CD4-positive, CD25-positive, alpha-beta regulatory T cell (primary cell): ENCODE results near the gene NAT10. TPM values are rescaled to one million over a fixed set of nuclear protein-coding genes. Genes with fewer than 3 reads are reported as not detected.

ENCODE experiments used
- ATAC-seq, 2 donors: fragments of 150-1000 bp; cut with Tn5 transposase; one replicate each; pipeline ENCODE4 v1.10.0; 2021; ENCODE audit warnings: low read depth in 2 of 2, moderate number of reproducible peaks in 2 of 2, moderate library complexity in 1 of 2
- DNase-seq, 3 donors: peaks; one replicate each; pipeline versions ENCODE4 v3.0.0 to v3.0.0-alpha.2; 2012 to 2022; ENCODE audit warnings: mixed read lengths in 1 of 3
- H3K27ac ChIP-seq: one replicate; pipeline ENCODE4 v1.7.0; 2013; ENCODE audit warnings: mild to moderate bottlenecking, low read length; ENCODE audit not compliant: insufficient read depth, poor library complexity, severe bottlenecking
- H3K27me3 ChIP-seq: one replicate; pipeline ENCODE4 v1.7.0; 2013; ENCODE audit warnings: low read length; ENCODE audit not compliant: control insufficient read depth, insufficient read depth
- H3K36me3 ChIP-seq: one replicate; pipeline ENCODE4 v1.7.0; 2013; ENCODE audit warnings: mild to moderate bottlenecking, low read length, moderate library complexity; ENCODE audit not compliant: control insufficient read depth, insufficient read depth
- H3K4me1 ChIP-seq: 2 replicates; pipeline ENCODE4 v1.7.0; 2013; ENCODE audit warnings: mild to moderate bottlenecking, low read length; ENCODE audit not compliant: insufficient read depth, control insufficient read depth, poor library complexity, severe bottlenecking
- H3K4me3 ChIP-seq: one replicate; pipeline ENCODE4 v1.7.0; 2013; ENCODE audit warnings: low read depth, mild to moderate bottlenecking, low read length, moderate library complexity
- H3K9me3 ChIP-seq, 2 experiments: 1 replicate in 1 of 2; 2 replicates in 1 of 2; pipeline ENCODE4 v1.7.0; 2013; ENCODE audit warnings: low read length in 2 of 2, mild to moderate bottlenecking in 1 of 2, moderate library complexity in 1 of 2; ENCODE audit not compliant: control insufficient read depth in 2 of 2
- H3K27ac Mint-ChIP-seq, 3 donors: one replicate each; pipeline ENCODE4 v1.8.0; 2020 to 2022; ENCODE audit warnings: mild to moderate bottlenecking in 3 of 3, mixed read lengths in 3 of 3, moderate library complexity in 2 of 3
- H3K27me3 Mint-ChIP-seq: one replicate; pipeline ENCODE4 v1.8.0; 2022; ENCODE audit warnings: mild to moderate bottlenecking, mixed read lengths
- H3K36me3 Mint-ChIP-seq: one replicate; pipeline ENCODE4 v1.8.0; 2020; ENCODE audit warnings: mixed read lengths
- H3K4me1 Mint-ChIP-seq, 4 donors: one replicate each; pipeline ENCODE4 v1.8.0; 2020 to 2022; ENCODE audit warnings: mixed read lengths in 4 of 4, mild to moderate bottlenecking in 1 of 4
- H3K4me3 Mint-ChIP-seq, 4 donors: one replicate each; pipeline ENCODE4 v1.8.0; 2020 to 2022; ENCODE audit warnings: mild to moderate bottlenecking in 4 of 4, mixed read lengths in 4 of 4, moderate library complexity in 3 of 4
- H3K9me3 Mint-ChIP-seq, 7 donors: one replicate each; pipeline ENCODE4 v1.8.0; 2020 to 2022; ENCODE audit warnings: mixed read lengths in 7 of 7, mild to moderate bottlenecking in 3 of 7, moderate library complexity in 2 of 7
- polyA plus RNA-seq, 4 donors: library from polyadenylated mRNA; unstranded; fragments of 300-500 nt; fragmentation: Illumina TruSeq; gene quantifications; one replicate each; pipeline ENCODE4 v1.2.3, GENCODE V29; 2021
- total RNA-seq: library from RNA; stranded (reverse); gene quantifications from one replicate; pipeline ENCODE4 v1.2.3, GENCODE V29; 2022

The NAT10 gene
- total and polyA plus RNA-seq, 5 donors from 2014 or later = 24.8 to 48.8 (median 32.3) TPM

GRCh38 chr11:34150494-34151151, 45.2 kb downstream of the NAT10 start:
- Histone ChIP-seq H3K9me3 (no peaks in the 10 kb centered on the region), H3K4me3 (no peak overlapping the region), H3K27ac (no peak overlapping the region), H3K27me3 (no peaks in the 10 kb centered on the region), H3K4me1 (no peaks in the 10 kb centered on the region), H3K36me3 (peaks cover 33% of the 10 kb centered on the region)
- Mint-ChIP-seq H3K27me3 (no peaks in the 10 kb centered on the region), H3K4me3 (no peak overlapping the region), H3K4me1 (peaks cover 0 to 7% (median 2%) of the 10 kb centered on the region in 4 donors), H3K36me3 (peaks cover 18% of the 10 kb centered on the region), H3K9me3 (no peaks in the 10 kb centered on the region), H3K27ac (peak overlapping the region in 1 of 3 donors; percentile 62)
- no peak for ATAC-seq
- DNase-seq = no peak

DNA sequence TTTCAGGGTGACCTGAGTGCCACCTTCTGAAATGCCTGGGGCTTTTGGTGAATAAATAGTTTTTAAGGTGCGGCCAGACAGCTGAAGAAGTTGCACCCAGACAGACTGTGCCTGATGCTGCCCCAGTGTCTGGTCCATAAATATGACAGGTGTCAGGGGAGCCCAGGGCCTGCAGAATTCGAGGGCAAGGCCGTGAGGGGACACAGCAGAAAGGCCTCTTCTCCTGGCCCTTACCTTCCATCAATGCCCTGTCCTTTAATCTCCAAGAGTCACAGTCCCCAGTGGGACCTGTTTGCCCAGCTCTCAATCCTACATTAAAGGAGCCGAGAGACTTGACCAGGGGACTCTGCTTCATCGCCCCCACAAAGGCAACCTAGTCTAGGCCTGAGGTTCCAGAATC, 45.7 kb downstream of the NAT10 start:
- Mint-ChIP-seq H3K4me1 (peaks cover 0 to 7% (median 2%) of the 10 kb centered on the region in 4 donors), H3K36me3 (peaks cover 13% of the 10 kb centered on the region), H3K27ac (no peak overlapping the region), H3K27me3 (no peaks in the 10 kb centered on the region), H3K4me3 (no peak overlapping the region), H3K9me3 (no peaks in the 10 kb centered on the region)
- H3K36me3 ChIP-seq = peaks cover 28% of the 10 kb centered on the region
- no peak overlapping the region for H3K27ac ChIP-seq
- no peak overlapping the region for H3K4me3 ChIP-seq
- no peaks in the 10 kb centered on the region for H3K27me3 ChIP-seq
- no peaks in the 10 kb centered on the region for H3K4me1 ChIP-seq
- ATAC-seq (no peak), DNase-seq (no peak)
- no peaks in the 10 kb centered on the region for H3K9me3 ChIP-seq

GRCh38 chr11:34151916-34152845, 46.8 kb downstream of the NAT10 start:
- ATAC-seq (no peak), DNase-seq (no peak)
- no peak overlapping the region for H3K27ac ChIP-seq
- Mint-ChIP-seq H3K36me3 (peaks cover 5% of the 10 kb centered on the region), H3K4me1 (peaks cover 0 to 7% (median 2%) of the 10 kb centered on the region in 4 donors), H3K9me3 (no peaks in the 10 kb centered on the region), H3K4me3 (peak overlapping the region in 1 of 4 donors; percentile 38), H3K27me3 (no peaks in the 10 kb centered on the region), H3K27ac (peak overlapping the region; percentile 34 to 84 (median 71))
- no peaks in the 10 kb centered on the region for H3K27me3 ChIP-seq
- H3K4me3 ChIP-seq = no peak overlapping the region
- H3K9me3 ChIP-seq = no peaks in the 10 kb centered on the region
- peaks cover 17% of the 10 kb centered on the region for H3K36me3 ChIP-seq
- no peaks in the 10 kb centered on the region for H3K4me1 ChIP-seq

GRCh38 chr11:34154059-34154875, 48.8 kb downstream of the NAT10 start:
- Histone ChIP-seq H3K9me3 (no peaks in the 10 kb centered on the region), H3K4me1 (no peaks in the 10 kb centered on the region), H3K4me3 (no peak overlapping the region), H3K27me3 (no peaks in the 10 kb centered on the region), H3K27ac (no peak overlapping the region), H3K36me3 (peaks cover under 1% of the 10 kb centered on the region)
- no peaks in the 10 kb centered on the region for H3K36me3 Mint-ChIP-seq
- no peak overlapping the region for H3K4me3 Mint-ChIP-seq
- no peaks in the 10 kb centered on the region for H3K9me3 Mint-ChIP-seq
- H3K4me1 Mint-ChIP-seq = peaks cover 0 to 7% (median 2%) of the 10 kb centered on the region in 4 donors
- peak in 1 of 2 donors; percentile 14 for ATAC-seq
- peak overlapping the region in 2 of 3 donors; percentile 43 to 84 for H3K27ac Mint-ChIP-seq
- DNase-seq = no peak
- H3K27me3 Mint-ChIP-seq = no peaks in the 10 kb centered on the region

DNA sequence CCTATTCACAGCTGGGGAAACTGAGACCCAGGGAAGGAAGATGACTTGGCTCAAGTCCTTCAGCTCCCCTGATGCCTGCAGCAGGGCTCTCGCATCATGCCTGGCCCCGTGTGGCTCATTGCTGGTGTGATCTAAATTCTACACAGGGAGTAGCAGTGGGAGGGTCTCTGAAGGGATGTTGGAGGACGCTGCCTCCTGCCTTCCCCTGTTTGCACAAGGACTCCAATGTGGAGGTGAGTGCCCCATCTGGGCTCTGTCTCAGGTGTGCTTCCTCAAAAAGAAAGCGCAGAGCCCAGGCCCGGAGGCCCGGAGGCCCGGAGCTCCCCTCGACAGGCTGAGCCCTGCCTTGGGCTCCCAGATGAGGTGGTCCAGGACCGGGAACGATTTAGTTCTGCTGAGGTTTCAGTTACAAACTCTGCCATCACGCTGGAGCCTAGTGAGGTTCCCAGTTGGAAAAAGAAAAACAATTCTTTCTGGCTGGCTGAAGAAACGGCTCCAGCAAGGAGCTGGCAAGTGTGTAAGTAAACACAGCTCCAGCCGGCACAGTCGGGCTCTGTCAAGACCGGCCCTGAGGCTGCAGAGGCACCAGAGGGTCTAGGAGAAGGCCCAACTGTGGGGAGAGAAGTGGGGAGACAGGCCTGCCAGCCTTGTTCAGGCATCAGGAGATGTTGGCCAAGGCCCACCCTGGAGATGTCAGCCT, 49.8 kb downstream of the NAT10 start:
- Histone ChIP-seq H3K27ac (no peak overlapping the region), H3K9me3 (no peaks in the 10 kb centered on the region), H3K4me3 (no peak overlapping the region), H3K4me1 (no peaks in the 10 kb centered on the region), H3K27me3 (no peaks in the 10 kb centered on the region), H3K36me3 (no peaks in the 10 kb centered on the region)
- H3K27me3 Mint-ChIP-seq = no peaks in the 10 kb centered on the region
- ATAC-seq = no peak
- no peaks in the 10 kb centered on the region for H3K9me3 Mint-ChIP-seq
- no peak overlapping the region for H3K27ac Mint-ChIP-seq
- peaks cover 0 to 10% (median 2%) of the 10 kb centered on the region in 4 donors for H3K4me1 Mint-ChIP-seq
- no peaks in the 10 kb centered on the region for H3K36me3 Mint-ChIP-seq
- DNase-seq = no peak
- H3K4me3 Mint-ChIP-seq = no peak overlapping the region

DNA sequence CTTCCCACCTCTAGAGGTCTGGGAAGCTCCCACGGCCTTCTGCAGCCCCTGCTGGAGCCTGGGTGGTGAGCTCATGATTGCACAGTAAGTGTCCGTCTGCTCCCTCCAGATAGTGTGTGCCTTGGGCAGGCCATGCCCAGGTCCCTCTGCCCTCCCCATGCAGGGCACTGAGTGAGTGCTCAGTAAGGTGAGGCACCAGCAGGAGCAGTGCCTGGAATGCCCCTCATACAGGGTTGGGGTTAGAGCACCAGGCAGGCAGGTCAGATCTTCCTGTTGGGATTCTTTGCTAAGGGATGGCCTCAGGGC, 50.3 kb downstream of the NAT10 start:
- no peaks in the 10 kb centered on the region for H3K36me3 Mint-ChIP-seq
- no peaks in the 10 kb centered on the region for H3K27me3 ChIP-seq
- H3K4me1 Mint-ChIP-seq = peaks cover 0 to 10% (median 2%) of the 10 kb centered on the region in 4 donors
- no peak overlapping the region for H3K27ac ChIP-seq
- H3K27me3 Mint-ChIP-seq = no peaks in the 10 kb centered on the region
- H3K9me3 Mint-ChIP-seq = no peaks in the 10 kb centered on the region
- H3K4me3 Mint-ChIP-seq = no peak overlapping the region
- ATAC-seq = no peak
- no peaks in the 10 kb centered on the region for H3K4me1 ChIP-seq
- no peaks in the 10 kb centered on the region for H3K9me3 ChIP-seq
- no peak for DNase-seq
- H3K36me3 ChIP-seq = no peaks in the 10 kb centered on the region
- no peak overlapping the region for H3K4me3 ChIP-seq
- H3K27ac Mint-ChIP-seq = no peak overlapping the region

DNA sequence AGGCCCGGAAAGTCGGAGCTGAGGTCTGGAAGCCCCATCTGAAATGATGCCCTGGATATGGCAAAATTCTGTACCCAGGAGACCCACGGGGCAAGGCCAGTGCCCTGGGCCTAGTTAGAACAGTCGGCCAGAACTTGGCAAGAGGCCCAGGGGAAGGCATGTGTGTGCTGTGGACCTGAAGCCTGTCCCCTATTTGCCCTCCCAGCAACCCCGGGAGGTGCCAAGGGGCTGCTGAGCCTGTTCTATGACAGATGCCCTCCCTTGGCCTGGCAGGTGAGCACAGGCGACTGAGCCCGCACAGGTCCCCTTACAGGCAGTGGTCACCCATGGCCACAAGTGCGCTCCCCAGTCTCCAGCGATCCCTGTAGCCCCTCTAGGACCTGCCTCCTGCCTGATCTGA, 51.7 kb downstream of the NAT10 start:
- no peak overlapping the region for H3K27ac Mint-ChIP-seq
- Histone ChIP-seq H3K9me3 (no peaks in the 10 kb centered on the region), H3K4me3 (no peak overlapping the region), H3K27ac (no peak overlapping the region), H3K4me1 (no peaks in the 10 kb centered on the region), H3K36me3 (no peaks in the 10 kb centered on the region), H3K27me3 (no peaks in the 10 kb centered on the region)
- H3K36me3 Mint-ChIP-seq = no peaks in the 10 kb centered on the region
- no peak overlapping the region for H3K4me3 Mint-ChIP-seq
- no peaks in the 10 kb centered on the region for H3K9me3 Mint-ChIP-seq
- H3K27me3 Mint-ChIP-seq = no peaks in the 10 kb centered on the region
- peaks cover 0 to 9% (median 2%) of the 10 kb centered on the region in 4 donors for H3K4me1 Mint-ChIP-seq
- no peak for DNase-seq
- no peak for ATAC-seq
